Thyroid gland (tissue), 4 donors: Measurements from ENCODE around the gene ABCA4.

Experiments used
- POLR2A ChIP-seq, 2 donors: fragments of 450-650 bp; IDR thresholded peaks; one replicate each; pipeline ENCODE4 v1.6.1; 2017; ENCODE audit warnings: antibody characterized with exemption in 2 of 2, mild to moderate bottlenecking in 2 of 2, moderate library complexity in 1 of 2
- TF ChIP-seq, protein P1 (sequence below), 6 experiments: fragments of 200-600 bp in 3 of 6; fragments of 450-650 bp in 3 of 6; sonication (generic) in 3 of 6; IDR thresholded peaks; one replicate each; pipeline ENCODE4 v1.5.1; 2016 to 2019; ENCODE audit warnings: antibody characterized with exemption in 6 of 6, mild to moderate bottlenecking in 2 of 6, inconsistent platforms in 1 of 6, moderate library complexity in 1 of 6

DNA sequence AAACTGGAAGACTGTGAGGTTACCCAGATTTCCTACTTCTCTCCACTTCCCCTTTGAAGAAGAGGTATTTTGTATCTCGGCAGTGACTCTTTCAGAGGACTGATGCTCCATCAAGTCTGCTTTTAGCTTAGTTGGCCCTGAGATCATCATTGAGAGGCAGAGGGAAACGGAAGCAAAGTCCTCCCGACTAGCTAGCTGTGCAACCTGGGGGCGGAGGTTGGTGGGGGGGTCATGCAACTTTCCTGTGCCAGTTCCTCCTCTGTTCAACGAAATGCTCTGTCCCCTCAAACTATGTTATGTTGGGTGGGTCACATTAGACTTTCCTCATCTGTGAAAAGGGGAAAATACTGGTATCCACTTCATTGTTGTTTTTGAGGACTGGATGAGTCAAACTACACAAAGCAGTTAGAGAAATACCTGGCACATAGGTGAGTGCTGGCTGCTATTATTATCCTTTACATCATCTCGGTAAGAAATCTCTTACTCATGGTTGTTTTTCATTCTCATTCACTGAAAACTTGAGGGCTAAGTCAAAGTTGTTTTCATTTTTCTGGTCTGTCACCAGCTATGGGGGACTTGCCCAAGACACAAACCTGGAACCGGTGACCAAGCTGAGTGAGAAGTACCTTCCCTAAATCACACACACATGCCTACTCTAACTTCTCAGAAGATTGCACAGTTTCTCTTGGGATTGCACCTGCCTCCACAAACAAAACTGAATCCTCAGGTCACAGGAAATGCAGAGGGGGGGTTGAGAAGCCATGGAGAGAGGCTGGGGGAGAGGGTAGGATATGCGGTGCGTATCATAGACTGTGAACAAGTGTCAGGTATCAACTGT lies 83.3 kb downstream of the ABCA4 start:
- TF ChIP-seq, protein P1, sequence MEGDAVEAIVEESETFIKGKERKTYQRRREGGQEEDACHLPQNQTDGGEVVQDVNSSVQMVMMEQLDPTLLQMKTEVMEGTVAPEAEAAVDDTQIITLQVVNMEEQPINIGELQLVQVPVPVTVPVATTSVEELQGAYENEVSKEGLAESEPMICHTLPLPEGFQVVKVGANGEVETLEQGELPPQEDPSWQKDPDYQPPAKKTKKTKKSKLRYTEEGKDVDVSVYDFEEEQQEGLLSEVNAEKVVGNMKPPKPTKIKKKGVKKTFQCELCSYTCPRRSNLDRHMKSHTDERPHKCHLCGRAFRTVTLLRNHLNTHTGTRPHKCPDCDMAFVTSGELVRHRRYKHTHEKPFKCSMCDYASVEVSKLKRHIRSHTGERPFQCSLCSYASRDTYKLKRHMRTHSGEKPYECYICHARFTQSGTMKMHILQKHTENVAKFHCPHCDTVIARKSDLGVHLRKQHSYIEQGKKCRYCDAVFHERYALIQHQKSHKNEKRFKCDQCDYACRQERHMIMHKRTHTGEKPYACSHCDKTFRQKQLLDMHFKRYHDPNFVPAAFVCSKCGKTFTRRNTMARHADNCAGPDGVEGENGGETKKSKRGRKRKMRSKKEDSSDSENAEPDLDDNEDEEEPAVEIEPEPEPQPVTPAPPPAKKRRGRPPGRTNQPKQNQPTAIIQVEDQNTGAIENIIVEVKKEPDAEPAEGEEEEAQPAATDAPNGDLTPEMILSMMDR (IDR thresholded peaks at IDR 0.05), result no peak
- no peak for TF ChIP-seq POLR2A (IDR thresholded peaks at IDR 0.05)
